CD14-positive monocyte (primary cell): ENCODE data around the gene SPRR4. TPM values are rescaled to one million over a fixed set of nuclear protein-coding genes. Genes with fewer than 3 reads are reported as not detected.
"Not testable (repeated sequence)": the region's sequence is repeated elsewhere in the genome, so short reads cannot be mapped to it uniquely, and the experiment has no call there.

Experiments
- DNase-seq, 3 donors: peaks; one replicate each; pipeline ENCODE4 v3.0.0-alpha.2; 2011 to 2022
- H2AFZ ChIP-seq: 2 replicates; pipeline ENCODE4 v1.6.0; 2012; ENCODE audit warnings: mild to moderate bottlenecking, low read depth, low read length, inconsistent platforms; ENCODE audit not compliant: insufficient read depth, poor library complexity, severe bottlenecking
- H3K27ac ChIP-seq, 2 donors: 1 replicate in 1 of 2; 2 replicates in 1 of 2; pipeline ENCODE4 v1.5.1; 2012 to 2013; ENCODE audit warnings: low read length in 2 of 2, control low read depth in 1 of 2, inconsistent platforms in 1 of 2, low read depth in 1 of 2, mild to moderate bottlenecking in 1 of 2
- H3K27me3 ChIP-seq, 2 donors: one replicate each; pipeline versions ENCODE4 v1.6.0 to v1.6.1; 2011 to 2013; ENCODE audit warnings: low read length in 2 of 2; ENCODE audit not compliant: control insufficient read depth in 2 of 2, insufficient read depth in 2 of 2
- H3K36me3 ChIP-seq, 2 donors: replicated peaks in 1 of 2; 1 replicate in 1 of 2; 2 replicates in 1 of 2; pipeline versions ENCODE4 v1.5.1 to v1.6.1; 2012 to 2013; ENCODE audit warnings: low read length in 2 of 2, control low read depth in 1 of 2, inconsistent platforms in 1 of 2, mild to moderate bottlenecking in 1 of 2; ENCODE audit not compliant: insufficient read depth in 2 of 2, control insufficient read depth in 1 of 2
- H3K4me1 ChIP-seq, 2 donors: 1 replicate in 1 of 2; 2 replicates in 1 of 2; pipeline versions ENCODE4 v1.5.1 to v1.6.1; 2012 to 2013; ENCODE audit warnings: low read length in 2 of 2, control low read depth in 1 of 2, inconsistent platforms in 1 of 2, mild to moderate bottlenecking in 1 of 2, moderate library complexity in 1 of 2; ENCODE audit not compliant: insufficient read depth in 2 of 2, control insufficient read depth in 1 of 2
- H3K4me2 ChIP-seq: replicated peaks from 2 replicates; pipeline ENCODE3; 2012; ENCODE audit warnings: low read length, moderate library complexity, mild to moderate bottlenecking; ENCODE audit not compliant: poor library complexity, severe bottlenecking; ENCODE audit errors: extremely low read depth
- H3K4me3 ChIP-seq, 3 experiments: fragments of 200-600 bp in 1 of 3; sonication (generic) in 1 of 3; replicated peaks in 1 of 3; 1 replicate in 2 of 3; 2 replicates in 1 of 3; pipeline ENCODE4 v1.5.1; 2011 to 2013; ENCODE audit warnings: low read length in 3 of 3, mild to moderate bottlenecking in 3 of 3, control low read depth in 2 of 3, low read depth in 2 of 3, inconsistent platforms in 1 of 3, moderate library complexity in 1 of 3
- H3K79me2 ChIP-seq: 2 replicates; pipeline ENCODE4 v1.6.0; 2012; ENCODE audit warnings: mild to moderate bottlenecking, control low read depth, inconsistent platforms, low read length, moderate library complexity; ENCODE audit not compliant: insufficient read depth
- H3K9ac ChIP-seq: 2 replicates; pipeline ENCODE4 v1.6.0; 2017; ENCODE audit warnings: low read length, mild to moderate bottlenecking; ENCODE audit not compliant: insufficient read depth, poor library complexity, severe bottlenecking
- H3K9me3 ChIP-seq, 2 donors: replicated peaks in 1 of 2; 1 replicate in 1 of 2; 2 replicates in 1 of 2; pipeline versions ENCODE4 v1.5.1 to v1.6.1; 2012 to 2013; ENCODE audit warnings: low read length in 2 of 2, control low read depth in 1 of 2; ENCODE audit not compliant: control insufficient read depth in 1 of 2, insufficient read depth in 1 of 2
- H4K20me1 ChIP-seq: 2 replicates; pipeline ENCODE4 v1.6.0; 2012; ENCODE audit warnings: mild to moderate bottlenecking, low read length, control low read depth, moderate library complexity; ENCODE audit not compliant: insufficient read depth
- H3K27ac Mint-ChIP-seq, 7 donors: one replicate each; pipeline ENCODE4 v1.8.0; 2020; ENCODE audit warnings: mild to moderate bottlenecking in 7 of 7, mixed read lengths in 7 of 7, moderate library complexity in 6 of 7, inconsistent platforms in 2 of 7
- H3K27me3 Mint-ChIP-seq, 3 donors: one replicate each; pipeline ENCODE4 v1.8.0; 2021 to 2022; ENCODE audit warnings: low read depth in 3 of 3, mild to moderate bottlenecking in 3 of 3, mixed read lengths in 3 of 3, moderate library complexity in 3 of 3, inconsistent platforms in 1 of 3
- H3K36me3 Mint-ChIP-seq, 2 donors: one replicate each; pipeline ENCODE4 v1.8.0; 2020; ENCODE audit warnings: mixed read lengths in 2 of 2, inconsistent platforms in 1 of 2, mild to moderate bottlenecking in 1 of 2
- H3K4me1 Mint-ChIP-seq: one replicate; pipeline ENCODE4 v1.8.0; 2020; ENCODE audit warnings: mild to moderate bottlenecking, mixed read lengths
- H3K4me3 Mint-ChIP-seq, 2 donors: one replicate each; pipeline ENCODE4 v1.8.0; 2020; ENCODE audit warnings: mild to moderate bottlenecking in 2 of 2, mixed read lengths in 2 of 2, moderate library complexity in 1 of 2
- H3K9me3 Mint-ChIP-seq, 7 donors: one replicate each; pipeline ENCODE4 v1.8.0; 2020 to 2022; ENCODE audit warnings: mixed read lengths in 7 of 7, mild to moderate bottlenecking in 6 of 7, moderate library complexity in 6 of 7, inconsistent platforms in 2 of 7
- WGBS: methylation state at CpG from one replicate; pipeline ENCODE4 v1.1.5; 2013; ENCODE audit warnings: missing lambda C conversion rate; ENCODE audit not compliant: insufficient coverage; 5-methylcytosine and 5-hydroxymethylcytosine counted together
- intact Hi-C, 2 donors: fragments of 100-400 bp; cut with micrococcal nuclease; formaldehyde crosslinking; loops; one replicate each; pipeline versions ENCODE4 v1.15.0 to v1.15.1; 2023
- polyA plus RNA-seq, 3 donors: library from polyadenylated mRNA; depleted of rRNA in 1 of 3; unstranded in 2 of 3; stranded (reverse) in 1 of 3; fragments of 300-500 nt in 2 of 3; fragments of >200 nt in 1 of 3; fragmentation: Illumina TruSeq in 2 of 3; gene quantifications; 1 replicate in 2 of 3; 2 replicates in 1 of 3; pipeline ENCODE4 v1.2.3, GENCODE V29; 2012 to 2021
- small RNA-seq: library from RNA; depleted of rRNA; stranded (forward); fragments of <200 nt; gene quantifications from one replicate; pipeline ENCODE3, GENCODE V24; 2012; ENCODE audit warnings: low read depth; ENCODE audit not compliant: insufficient read length

Gene SPRR4
- polyA plus RNA-seq, 3 donors: not detected

GRCh38 chr1:153021829-153022228 lies 51.4 kb downstream of the SPRR4 start:
- peaks cover 0 to 15% (median 0%) of the 10 kb centered on the region in 3 donors for H3K27me3 Mint-ChIP-seq
- no CpG with 5 or more reads among the region's 2 CpGs for WGBS
- not testable (repeated sequence) for H3K4me3 Mint-ChIP-seq

More at GRCh38 chr1:153021829-153022228, 51.4 kb downstream of the SPRR4 start:
- H3K27ac ChIP-seq, H2AFZ ChIP-seq, H3K9ac ChIP-seq, H3K4me1 Mint-ChIP-seq, H3K79me2 ChIP-seq, H3K27ac Mint-ChIP-seq, DNase-seq, H4K20me1 ChIP-seq, intact Hi-C loops, H3K9me3 ChIP-seq, H3K9me3 Mint-ChIP-seq, H3K27me3 ChIP-seq, H3K4me2 ChIP-seq, H3K36me3 Mint-ChIP-seq, H3K4me3 ChIP-seq, H3K4me1 ChIP-seq, H3K36me3 ChIP-seq: not testable (repeated sequence)

Small RNAs within 50 kb of the gene (small RNA-seq; reads per million reads assigned to genes)
- not detected for gene RF00322
- gene SPRR1A: not detected

Other genes with a start within 250 kb of the SPRR4 start
- gene KPRP, start 212.6 kb upstream of the SPRR4 start, polyA plus RNA-seq: not detected
- gene LCE1F, start 195.5 kb upstream of the SPRR4 start, polyA plus RNA-seq: not detected
- not detected for gene LCE1E, start 184.4 kb upstream of the SPRR4 start, polyA plus RNA-seq
- not detected for gene LCE1D, start 173.9 kb upstream of the SPRR4 start, polyA plus RNA-seq
- gene LCE1C, start 164.0 kb upstream of the SPRR4 start, polyA plus RNA-seq: not detected
- gene LCE1B, start 158.7 kb upstream of the SPRR4 start, polyA plus RNA-seq: not detected
- not detected for gene LCE1A, start 143.2 kb upstream of the SPRR4 start, polyA plus RNA-seq
- gene LCE6A, start 127.8 kb upstream of the SPRR4 start, polyA plus RNA-seq: not detected
- not detected for gene LCE7A, start 110.7 kb upstream of the SPRR4 start, polyA plus RNA-seq
- not detected for gene SMCP, start 92.3 kb upstream of the SPRR4 start, polyA plus RNA-seq
- not detected for gene IVL, start 62.1 kb upstream of the SPRR4 start, polyA plus RNA-seq
- gene SPRR5, start 23.4 kb upstream of the SPRR4 start, polyA plus RNA-seq: not detected
- not detected for gene SPRR1A, start 13.4 kb downstream of the SPRR4 start, polyA plus RNA-seq
- not detected for gene SPRR3, start 31.1 kb downstream of the SPRR4 start, polyA plus RNA-seq
- gene SPRR1B, start 60.6 kb downstream of the SPRR4 start, polyA plus RNA-seq: not detected
- not detected for gene SPRR2D, start 70.5 kb downstream of the SPRR4 start, polyA plus RNA-seq
- not detected for gene SPRR2A, start 86.9 kb downstream of the SPRR4 start, polyA plus RNA-seq
- gene SPRR2B, start 101.0 kb downstream of the SPRR4 start, polyA plus RNA-seq: not detected
- gene SPRR2E, start 123.9 kb downstream of the SPRR4 start, polyA plus RNA-seq: not detected
- gene SPRR2F, start 142.9 kb downstream of the SPRR4 start, polyA plus RNA-seq: not detected
- gene SPRR2G, start 180.2 kb downstream of the SPRR4 start, polyA plus RNA-seq: not detected
- gene LELP1, start 232.8 kb downstream of the SPRR4 start, polyA plus RNA-seq: not detected
- gene PRR9, start 246.9 kb downstream of the SPRR4 start, polyA plus RNA-seq: not detected